NCI-H2196 (cell line): ENCODE measurements around the gene CDK8.
"Not testable (repeated sequence)": the region's sequence is repeated elsewhere in the genome, so short reads cannot be mapped to it uniquely, and the experiment has no call there.

Source experiments
- DNase-seq: peaks from one replicate; lab custom pipeline; 2025; ENCODE audit not compliant: unreplicated experiment; lab: John Stamatoyannopoulos, UW

Gene CDK8

DNA sequence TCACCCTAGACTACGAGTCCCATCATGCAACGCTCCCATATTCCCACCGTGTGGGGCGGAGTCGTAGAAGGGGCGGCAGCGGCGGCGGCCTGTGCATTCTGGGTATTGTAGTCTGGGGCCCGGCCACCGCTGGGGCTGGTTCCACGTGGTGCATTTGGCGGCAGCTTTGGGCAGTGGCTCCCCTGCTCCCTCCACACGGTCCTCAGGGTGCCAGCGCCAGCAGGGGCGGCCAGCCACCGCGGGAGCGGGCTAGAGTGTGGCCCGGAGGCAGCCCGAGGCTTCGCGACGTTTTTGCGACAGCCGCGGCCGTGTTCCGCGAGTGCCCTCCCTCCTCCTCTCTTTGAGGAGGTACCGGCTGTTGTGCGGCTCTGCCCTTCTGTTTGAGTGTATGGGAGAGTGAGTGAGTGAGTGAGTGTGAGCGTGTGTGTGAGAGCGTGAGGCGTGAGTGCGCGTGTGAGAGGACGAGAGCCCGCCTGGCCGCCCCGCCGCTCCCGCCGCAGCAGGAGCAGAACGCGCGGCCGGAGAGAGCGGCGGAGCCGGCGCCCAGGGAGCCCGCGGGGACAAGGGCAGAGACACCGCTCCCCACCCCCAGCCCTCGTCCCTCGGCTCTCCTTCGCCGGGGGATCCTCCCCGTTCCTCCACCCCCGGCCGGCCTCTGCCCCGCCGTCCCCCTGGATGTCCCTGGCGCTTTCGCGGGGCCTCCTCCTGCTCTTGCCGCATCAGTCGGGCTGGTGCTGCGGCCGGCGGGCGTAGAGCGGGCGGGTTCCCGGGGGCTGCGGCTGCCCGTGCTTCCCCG is at the start of gene CDK8:
TSS of gene CDK8 (plus strand) at position 343 of the 796 bp plus-strand sequence. CDS start 513 bp downstream, outside the sequence.
- DNase-seq, result peak; percentile 85

DNA sequence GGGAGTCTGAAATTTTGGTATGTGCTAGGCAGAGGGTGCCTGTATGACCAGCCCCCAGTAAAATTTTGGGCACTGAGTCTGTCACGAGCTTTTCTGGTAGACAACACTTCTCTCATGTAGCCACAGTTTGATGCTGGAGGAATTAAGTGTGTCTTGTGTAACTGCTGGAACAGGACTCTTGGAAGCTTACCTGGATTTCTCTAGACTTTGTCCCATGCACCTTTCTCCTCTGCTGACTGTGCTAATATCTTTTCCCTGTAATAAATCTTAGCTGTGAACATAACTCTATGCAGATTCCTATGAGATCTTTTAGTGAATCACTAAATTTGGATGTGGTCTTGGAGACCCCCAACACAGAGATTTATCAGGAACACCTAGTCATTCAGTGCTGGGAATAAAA is 45.6 kb upstream of the CDK8 start:
- no peak for DNase-seq

DNA sequence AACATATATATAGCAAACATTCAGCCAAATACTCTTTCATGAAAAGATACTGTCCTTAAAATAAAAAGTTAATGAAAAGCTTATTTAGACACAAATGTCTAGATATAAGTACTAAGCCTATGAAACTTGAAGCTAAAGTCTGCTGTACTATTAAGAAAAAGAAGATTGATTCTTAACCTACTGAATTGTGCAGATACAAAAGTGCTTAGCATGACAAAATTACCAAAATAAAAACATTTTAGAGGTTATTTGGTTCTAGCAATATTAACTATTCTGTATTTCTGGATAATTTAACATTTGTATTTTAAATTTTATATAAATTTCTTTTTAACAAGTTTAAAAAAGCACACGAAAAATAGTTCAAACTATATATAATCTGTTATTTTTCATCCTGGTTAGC is 40.6 kb upstream of the CDK8 start:
- no peak for DNase-seq

DNA sequence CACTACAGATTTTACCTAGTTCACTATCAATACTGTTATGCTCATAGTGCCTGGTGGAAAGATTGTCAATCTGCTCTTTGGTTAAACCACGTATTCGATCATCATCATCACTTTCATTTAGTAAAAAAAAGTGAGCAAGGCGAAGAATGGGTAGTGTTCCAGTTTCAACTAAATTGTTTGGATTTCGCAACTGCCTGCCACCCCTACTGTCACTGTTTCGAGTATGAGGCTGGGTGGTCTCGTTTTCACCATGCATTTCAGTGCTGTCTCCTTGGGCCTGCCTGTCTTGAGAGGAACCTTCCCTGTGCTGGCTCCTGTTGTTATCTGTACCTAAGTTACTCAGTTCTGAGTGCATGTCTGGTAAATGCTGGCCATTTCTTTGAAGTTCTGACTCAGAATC is 39.9 kb upstream of the CDK8 start:
- no peak for DNase-seq

DNA sequence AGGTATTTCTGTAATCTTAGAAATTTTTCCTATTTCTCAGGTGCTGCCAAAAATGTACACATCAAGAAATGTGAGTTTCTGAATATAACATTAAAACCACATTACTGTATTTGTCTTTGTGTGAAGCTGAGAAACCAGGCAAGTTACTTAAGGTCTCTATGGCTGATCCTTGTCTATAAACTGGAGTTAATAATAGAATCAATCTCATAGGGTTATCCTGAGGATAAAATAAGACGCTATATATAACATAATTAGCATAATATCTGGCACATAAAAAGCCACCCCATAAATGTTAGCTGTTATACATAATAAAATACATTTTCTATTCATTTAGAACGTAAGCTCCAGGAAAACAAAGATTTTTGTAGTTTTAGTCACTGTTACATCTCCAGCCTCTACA is 37.9 kb upstream of the CDK8 start:
- DNase-seq, result no peak

DNA sequence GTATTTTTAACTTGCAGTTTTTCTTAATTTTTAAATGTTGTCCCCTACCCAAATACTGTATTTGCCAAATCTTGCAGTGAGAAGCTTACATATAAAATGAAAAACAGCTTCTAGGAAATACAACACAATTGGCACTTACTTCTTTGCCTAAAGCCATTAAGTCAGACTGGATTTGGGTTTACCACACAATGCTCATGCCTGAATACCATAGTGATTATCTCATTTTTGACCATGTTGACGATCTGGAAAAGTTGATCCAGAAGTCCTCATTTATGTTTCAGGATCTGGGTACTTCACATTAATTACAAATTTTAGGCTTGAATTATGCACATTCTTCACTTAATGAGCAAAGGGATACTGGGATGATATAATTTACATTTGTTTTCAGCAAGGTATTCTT is 34.2 kb upstream of the CDK8 start:
- no peak for DNase-seq

DNA sequence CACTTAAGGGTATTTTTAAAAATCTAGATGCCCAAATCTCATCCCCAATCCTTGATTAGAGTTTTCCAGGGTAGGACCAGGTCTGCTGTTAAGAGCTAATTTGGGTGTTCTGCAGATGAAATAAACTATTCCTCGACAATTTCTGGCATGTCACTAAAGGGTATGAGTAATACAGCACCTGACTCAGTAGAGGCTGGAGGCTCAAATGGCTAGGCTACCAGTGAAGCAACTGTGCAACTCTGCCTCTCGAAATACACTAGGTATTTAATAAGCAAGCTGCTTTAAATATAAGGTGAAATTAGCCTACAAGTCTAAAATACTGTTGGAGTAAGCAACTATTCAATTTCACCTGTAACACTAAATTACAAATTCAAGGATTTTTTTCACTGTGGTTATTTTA is 33.4 kb upstream of the CDK8 start:
- no peak for DNase-seq

DNA sequence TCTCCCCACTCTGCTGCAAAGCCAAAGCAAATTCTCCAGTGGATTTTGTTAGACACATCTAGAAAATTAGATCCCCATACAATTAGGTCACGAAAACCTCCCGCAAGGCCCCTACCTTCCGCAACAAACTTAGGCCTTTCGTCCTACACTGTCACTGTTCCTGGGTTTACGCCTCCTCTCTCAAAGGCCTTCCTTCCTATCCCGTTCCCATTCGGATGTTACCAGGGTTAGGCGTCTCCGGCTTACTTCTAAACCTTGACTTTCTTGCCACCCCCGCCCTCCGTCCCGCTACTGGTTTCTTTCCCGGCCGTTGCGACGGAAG is 32.6 kb upstream of the CDK8 start:
- DNase-seq, result no peak

DNA sequence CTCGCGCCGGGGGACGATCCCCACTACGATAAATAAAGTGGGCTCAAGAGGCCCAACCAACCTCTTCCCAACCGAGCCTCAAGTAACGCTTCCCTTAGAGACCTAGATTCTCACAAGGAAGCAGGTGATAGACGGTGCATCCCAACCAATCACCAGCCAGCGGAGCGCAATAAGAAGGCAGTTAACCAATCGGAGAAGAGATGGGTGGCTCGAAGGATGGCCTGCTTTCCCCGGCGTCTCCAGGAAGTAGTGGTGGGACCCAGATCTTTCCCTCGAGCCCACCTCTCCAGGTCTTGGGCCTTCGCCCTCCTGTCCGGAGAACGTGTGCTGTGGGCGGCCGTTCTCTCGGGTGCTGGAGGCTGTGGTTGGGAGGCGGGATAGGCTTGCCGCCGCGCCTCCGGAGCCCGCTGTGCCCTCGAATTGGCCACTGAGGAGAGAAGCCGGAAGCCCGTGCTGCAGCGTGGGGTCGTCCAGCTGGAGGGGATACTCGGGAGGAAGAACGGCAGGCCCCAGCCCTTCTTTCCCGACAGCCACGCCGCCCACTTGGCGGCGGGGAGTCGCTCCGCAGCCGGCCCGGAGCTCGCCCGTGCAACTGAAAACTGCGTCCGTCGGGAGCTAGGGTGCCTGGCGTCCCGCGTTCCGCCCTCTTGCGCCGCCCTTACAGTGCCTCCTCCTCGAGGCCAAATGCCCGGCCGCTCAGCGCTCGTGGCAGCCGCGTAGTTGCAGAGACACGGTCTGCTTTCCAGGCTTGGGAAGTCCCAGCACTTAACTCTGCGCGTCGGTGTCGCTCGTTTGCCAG is 32.0 kb upstream of the CDK8 start, which contains the start of gene RNF6:
TSS of gene RNF6 (minus strand) at position 594 of the 799 bp plus-strand sequence. CDS start 2,665 bp downstream, outside the sequence.
- peak; percentile 79 for DNase-seq

DNA sequence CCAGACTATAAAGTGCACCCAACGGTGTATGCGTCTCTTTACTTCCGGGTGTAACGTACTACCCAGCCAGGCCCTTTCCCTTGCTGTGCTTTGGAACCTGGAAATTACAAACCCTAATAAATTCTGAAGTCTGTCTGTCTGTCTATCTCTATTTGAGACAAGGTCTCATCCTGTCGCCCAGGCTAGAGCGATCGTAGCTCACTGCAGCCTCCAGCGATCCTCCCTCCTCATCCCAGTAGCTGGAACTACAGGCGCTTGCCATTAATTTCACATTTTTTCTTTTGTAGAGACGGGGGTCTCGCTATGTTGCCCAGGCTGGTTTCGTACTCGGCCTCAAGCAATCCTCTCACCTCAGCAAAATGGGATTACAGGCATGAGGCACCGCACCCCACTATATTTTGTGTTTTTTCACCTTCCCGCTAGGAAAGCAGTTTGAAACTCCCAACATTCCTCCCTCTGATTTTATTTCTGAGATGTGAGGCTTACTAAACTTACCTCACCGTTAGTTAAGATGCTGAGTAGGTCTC is 31.3 kb upstream of the CDK8 start:
- no peak for DNase-seq

DNA sequence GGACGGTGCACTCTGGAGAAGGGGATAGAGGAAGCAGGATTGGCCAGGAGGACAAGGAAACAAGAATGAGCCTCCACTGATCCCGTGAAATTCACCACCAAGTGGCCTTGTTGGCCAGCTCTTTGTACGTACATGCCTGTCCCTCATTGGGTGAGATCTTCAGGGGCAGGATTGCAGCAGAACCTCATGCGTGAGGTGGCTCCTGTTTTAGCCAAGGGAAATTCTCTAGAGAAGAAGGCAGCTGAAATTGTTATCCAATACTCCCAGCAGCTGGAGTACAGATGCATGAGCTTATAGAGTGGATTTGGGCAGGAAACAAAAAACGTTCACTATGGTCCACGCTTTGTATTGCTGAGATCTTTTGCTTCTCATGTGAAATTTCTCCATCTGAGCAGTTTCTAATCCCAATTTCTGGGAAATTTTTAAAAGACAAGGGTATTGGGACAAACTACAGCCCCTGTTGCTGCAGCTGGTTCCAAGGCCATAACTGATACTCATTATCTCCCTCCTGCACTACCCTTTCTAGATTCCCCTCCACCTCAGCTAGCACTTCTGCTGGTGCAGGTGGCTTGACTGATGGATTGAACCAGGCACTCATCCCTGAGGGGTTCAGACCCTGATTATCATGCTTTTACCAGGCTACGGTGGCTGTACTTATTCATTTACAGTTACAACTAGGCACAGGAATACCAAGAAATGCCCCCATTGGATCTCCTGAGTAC is 27.9 kb upstream of the CDK8 start:
- no peak for DNase-seq

DNA sequence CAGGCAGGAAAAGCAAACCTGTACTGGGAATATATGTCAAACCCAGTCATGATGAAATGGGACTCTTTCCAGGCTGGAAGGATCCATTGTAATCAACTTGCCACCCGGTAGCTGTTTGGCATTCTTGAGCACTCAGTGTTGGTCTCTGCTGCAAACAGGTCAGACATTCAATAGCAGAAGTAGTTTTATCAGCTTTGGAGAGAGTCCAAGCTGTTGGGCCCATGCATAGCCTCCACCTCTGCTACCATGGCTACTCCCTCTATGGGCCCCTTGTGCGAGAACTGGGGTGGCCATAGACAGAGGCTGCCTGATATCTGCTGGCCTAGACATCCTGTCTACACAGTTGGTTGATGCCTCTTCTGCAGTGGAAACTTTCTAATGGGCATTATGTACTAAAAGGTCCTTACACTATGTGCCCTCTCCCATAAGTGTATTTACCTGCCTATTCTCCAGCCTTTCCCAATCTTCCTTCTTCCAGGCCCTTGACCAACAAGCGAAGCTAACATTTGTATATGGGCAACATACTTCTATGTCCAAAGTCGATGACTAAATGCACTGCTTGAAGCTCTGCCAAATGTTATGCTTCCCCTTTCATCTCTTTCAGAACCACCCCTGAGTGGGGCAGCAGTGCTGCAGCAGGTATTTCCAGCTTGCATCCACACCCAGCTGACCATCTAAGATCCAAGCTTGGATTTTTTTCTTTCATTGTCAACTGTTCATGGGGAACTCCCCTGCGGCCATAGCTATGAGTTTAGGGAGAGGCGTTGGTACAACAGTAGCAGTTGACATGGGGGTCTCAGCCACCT is 26.6 kb upstream of the CDK8 start:
- no peak for DNase-seq

DNA sequence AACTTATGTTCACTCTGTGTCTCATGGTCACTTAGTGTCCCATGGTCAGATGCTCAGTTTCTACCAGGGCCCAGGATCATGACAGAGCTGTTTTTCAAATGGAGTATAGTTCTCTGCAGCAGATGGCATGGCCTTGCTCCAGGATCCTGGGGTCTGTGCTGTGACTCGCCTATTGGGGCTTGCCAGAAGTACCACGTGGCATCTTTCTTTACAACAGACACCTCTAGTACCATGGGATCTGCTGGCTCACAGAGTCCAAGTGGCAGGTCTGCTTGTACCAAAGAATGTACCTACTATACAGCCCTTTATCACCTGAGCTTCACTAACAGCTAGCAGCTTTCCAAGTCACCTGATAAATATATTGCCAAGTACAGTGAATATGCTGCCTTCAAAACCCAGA is 25.8 kb upstream of the CDK8 start:
- DNase-seq, result no peak

DNA sequence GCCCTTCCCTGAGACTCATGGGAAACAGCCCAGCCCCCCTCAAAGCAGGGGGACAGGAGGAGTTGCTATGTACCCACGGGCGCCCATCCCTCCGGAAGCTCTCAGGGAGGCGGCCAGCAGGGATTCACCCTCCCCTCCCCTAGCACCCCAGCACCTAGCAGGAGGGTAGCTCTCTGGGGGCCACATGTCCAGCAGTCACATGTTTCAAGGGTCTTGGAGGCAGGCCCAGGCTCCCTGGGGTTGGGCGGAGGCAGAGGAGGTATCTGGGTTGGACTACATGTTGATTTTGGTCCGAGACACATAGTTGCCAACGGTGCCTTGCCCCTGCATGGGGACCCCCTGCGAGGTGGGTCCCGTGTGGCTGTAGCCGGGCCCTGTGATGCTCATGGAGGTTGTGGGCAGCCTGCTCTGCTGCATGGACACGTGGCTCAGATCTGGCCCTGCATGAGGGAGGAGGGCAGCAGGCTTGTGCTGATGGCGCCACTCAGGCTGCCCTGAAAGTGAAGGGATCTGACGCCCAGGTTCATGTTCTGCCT is 24.8 kb upstream of the CDK8 start:
- DNase-seq, result no peak

DNA sequence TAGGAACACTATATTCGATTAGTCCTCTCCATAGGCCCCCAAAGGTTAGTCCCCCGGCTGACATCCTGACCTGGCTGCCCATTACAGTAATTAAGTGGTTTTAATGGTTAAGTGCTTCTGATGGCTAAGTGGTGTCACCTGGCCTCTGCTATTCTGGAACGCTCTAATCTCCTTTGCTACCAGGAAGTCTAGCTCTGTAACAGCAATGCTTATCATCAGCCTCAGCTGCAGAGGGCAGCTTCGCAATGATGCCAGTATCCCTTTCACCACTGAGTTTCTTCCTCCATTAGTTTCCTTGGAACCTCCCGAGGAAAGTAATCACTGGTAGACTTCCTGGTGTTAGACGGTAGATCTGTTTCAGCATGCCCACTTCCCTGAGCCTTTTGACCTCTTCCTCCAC is 23.2 kb upstream of the CDK8 start:
- no peak for DNase-seq

DNA sequence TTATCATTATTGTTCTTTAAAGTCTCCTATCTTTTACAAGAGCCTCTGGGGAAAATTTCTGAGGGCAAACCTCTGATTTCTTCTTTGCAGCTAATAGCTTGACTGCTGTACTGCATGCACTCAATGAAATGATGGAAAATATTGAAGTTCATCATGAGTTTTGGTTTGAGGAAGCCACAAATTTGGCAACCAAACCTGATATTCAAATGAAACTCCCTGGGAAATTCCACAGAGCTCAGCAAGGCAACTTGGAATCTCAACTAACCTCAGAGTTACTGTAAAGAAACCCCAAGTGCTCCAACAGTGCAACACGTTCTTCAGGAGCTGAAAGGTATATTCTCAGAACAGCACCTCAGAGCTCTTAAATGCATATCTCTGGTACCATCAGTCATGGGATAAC is 17.6 kb upstream of the CDK8 start:
- no peak for DNase-seq

DNA sequence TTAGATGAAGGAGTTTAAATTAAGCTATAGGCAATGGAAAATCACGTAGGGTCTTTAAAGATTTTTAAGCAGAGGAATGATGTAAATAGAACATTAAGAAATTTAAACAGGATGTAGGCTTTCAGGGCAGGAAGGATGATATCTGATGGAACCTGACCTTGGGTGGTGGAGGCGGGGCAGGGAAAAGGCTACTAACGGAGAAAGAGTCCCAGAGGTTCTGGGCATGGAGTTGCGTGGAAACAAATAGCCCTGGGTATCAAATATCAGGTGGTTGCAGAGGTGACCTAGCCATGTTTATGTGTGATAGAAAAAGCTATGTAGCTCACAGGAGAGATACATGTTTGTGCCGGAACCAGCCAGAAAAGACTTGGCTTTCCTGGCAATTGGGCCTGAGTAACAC is 7.8 kb upstream of the CDK8 start:
- no peak for DNase-seq

DNA sequence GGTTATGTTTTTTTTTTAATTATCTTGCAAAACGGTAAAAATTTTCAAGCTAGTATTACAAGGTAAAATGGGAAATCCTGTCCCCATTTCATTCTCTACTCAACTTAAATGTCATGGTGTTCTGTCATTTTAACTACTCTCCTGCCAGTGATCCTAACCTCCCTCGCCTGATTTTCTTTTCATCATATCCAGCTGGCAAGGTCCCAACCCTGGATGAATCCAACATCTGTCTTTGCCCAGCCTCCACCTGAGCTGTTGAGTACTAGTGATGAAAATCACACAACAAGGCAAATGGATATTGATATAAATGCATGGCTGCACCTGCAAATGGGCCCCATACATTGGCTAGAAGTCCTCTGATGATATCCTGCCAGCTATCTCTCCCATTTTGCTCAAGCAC is 6.9 kb upstream of the CDK8 start:
- DNase-seq, result no peak

DNA sequence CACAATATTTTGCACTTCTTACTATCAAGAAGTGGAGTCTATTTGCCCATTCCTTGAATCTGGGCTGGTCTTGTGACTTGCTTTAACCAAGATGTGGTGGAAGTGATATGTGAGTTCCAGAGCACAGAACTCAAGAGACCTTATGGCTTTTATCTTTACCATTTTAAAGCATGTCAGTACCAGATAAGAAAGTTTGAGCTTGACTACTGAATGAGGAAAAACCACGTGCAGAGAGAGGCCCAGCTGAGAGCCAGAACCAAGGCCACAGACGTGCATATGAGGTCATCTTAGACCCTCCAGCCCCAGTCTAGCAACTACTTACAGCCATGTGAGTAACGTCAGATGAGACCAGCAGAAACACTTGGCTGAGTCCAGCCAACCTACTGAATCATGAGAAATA is 6.3 kb upstream of the CDK8 start:
- no peak for DNase-seq

DNA sequence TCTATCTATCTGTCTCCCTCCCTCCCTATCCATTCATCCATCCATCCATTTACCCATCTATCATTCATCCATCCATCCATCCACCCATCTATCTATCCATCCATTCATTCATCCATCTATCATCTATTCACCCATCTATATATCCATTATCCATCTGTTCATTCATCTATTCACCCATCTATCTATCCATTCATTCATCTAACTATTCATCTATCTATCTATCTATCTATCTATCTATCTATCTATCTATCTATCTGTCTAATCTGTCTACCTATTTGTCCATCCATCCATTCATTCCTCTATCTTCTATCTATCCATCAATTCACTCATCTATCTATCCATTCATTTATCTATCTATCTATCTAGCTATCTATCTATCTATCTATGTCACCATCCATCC is 4.4 kb upstream of the CDK8 start:
- no peak for DNase-seq

DNA sequence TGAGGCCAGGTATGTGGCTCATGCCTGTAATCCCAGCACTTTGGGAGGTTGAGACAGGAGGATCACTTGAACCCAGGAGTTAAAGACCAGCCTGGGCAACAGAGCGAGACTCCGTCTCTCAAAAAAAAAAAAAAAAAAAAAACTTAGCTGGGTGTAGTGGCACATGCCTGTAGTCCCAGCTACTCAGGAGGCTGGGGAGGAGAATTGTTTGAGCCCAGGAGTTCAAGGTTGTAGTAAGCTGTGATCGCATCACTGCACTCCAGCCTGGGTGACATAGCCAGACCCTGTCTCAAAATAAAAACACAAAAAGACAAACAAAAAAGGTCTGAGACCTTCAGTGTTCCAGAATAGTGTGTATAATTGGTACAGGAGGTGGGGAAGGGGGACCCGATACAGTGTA is 1.9 kb upstream of the CDK8 start:
- DNase-seq, result not testable (repeated sequence)
